DND-41 (cell line): Measurements from ENCODE around the gene UBE2QL1.

ENCODE experiments used
- ATAC-seq: fragments of 200-7000 bp; cut with Tn5 transposase; 3 replicates; pipeline ENCODE4 v1.9.1; 2021; ENCODE audit warnings: low read depth; ENCODE audit not compliant: insufficient read depth
- DNase-seq: peaks from one replicate; pipeline ENCODE4 v3.0.0-alpha.2; 2020
- H2AFZ ChIP-seq: 2 replicates; pipeline ENCODE4 v1.6.0; 2012; ENCODE audit warnings: low read depth, low read length
- H3K27ac ChIP-seq: 2 replicates; pipeline ENCODE4 v1.5.1; 2012; ENCODE audit warnings: low read length, inconsistent platforms
- H3K27me3 ChIP-seq: fragments of 200-600 bp; sonication (generic); 2 replicates; pipeline ENCODE4 v1.6.0; 2012; ENCODE audit warnings: low read length, mild to moderate bottlenecking, inconsistent platforms; ENCODE audit not compliant: insufficient read depth, poor library complexity
- H3K36me3 ChIP-seq: 2 replicates; pipeline ENCODE4 v1.5.1; 2012; ENCODE audit warnings: low read length, inconsistent platforms; ENCODE audit not compliant: insufficient read depth
- H3K4me1 ChIP-seq: 2 replicates; pipeline ENCODE4 v1.5.1; 2012; ENCODE audit warnings: mild to moderate bottlenecking, low read length; ENCODE audit not compliant: insufficient read depth
- H3K4me2 ChIP-seq: 2 replicates; pipeline ENCODE4 v1.6.0; 2012; ENCODE audit warnings: mild to moderate bottlenecking, moderate library complexity, low read length, inconsistent platforms; ENCODE audit not compliant: insufficient read depth
- H3K4me3 ChIP-seq, 2 experiments: fragments of 200-600 bp in 1 of 2; shearing (Covaris generic) in 1 of 2; 2 replicates each; pipeline ENCODE4 v1.5.1; 2012 to 2016; ENCODE audit warnings: inconsistent platforms in 2 of 2, low read length in 2 of 2, mild to moderate bottlenecking in 2 of 2, low read depth in 1 of 2, moderate library complexity in 1 of 2
- H3K79me2 ChIP-seq: 2 replicates; pipeline ENCODE4 v1.6.0; 2012; ENCODE audit warnings: low read length, inconsistent platforms; ENCODE audit not compliant: insufficient read depth
- H3K9ac ChIP-seq: 2 replicates; pipeline ENCODE4 v1.6.0; 2012; ENCODE audit warnings: low read depth, mild to moderate bottlenecking, inconsistent platforms, low read length, moderate library complexity
- H3K9me3 ChIP-seq: 2 replicates; pipeline ENCODE4 v1.5.1; 2012; ENCODE audit warnings: low read length, moderate library complexity, mild to moderate bottlenecking, inconsistent platforms; ENCODE audit not compliant: insufficient read depth, severe bottlenecking
- H4K20me1 ChIP-seq: 2 replicates; pipeline ENCODE4 v1.6.0; 2012; ENCODE audit warnings: low read length; ENCODE audit not compliant: insufficient read depth
- CTCF ChIP-seq: IDR thresholded peaks from 2 replicates; pipeline ENCODE4 v1.5.1; 2012; ENCODE audit warnings: borderline replicate concordance, low read length, moderate library complexity, mild to moderate bottlenecking; ENCODE audit not compliant: poor library complexity, severe bottlenecking; ENCODE audit errors: extremely low read depth
- EZH2 ChIP-seq: IDR thresholded peaks from 3 replicates; pipeline ENCODE4 v1.6.1; 2012; ENCODE audit warnings: borderline replicate concordance, low read depth, mild to moderate bottlenecking, moderate library complexity, low read length, inconsistent platforms; ENCODE audit not compliant: severe bottlenecking

The UBE2QL1 gene

GRCh38 chr5:6430418-6431028 is 18.1 kb upstream of the UBE2QL1 start:
- Histone ChIP-seq H3K79me2 (no peaks in the 10 kb centered on the region), H3K4me1 (no peaks in the 10 kb centered on the region), H3K4me2 (no peak overlapping the region), H3K27ac (no peak overlapping the region), H3K4me3 (no peak overlapping the region), H3K9ac (no peak overlapping the region), H3K9me3 (no peaks in the 10 kb centered on the region), H4K20me1 (no peaks in the 10 kb centered on the region), H3K27me3 (no peaks in the 10 kb centered on the region), H2AFZ (no peak overlapping the region), H3K36me3 (no peaks in the 10 kb centered on the region)
- ATAC-seq (no peak), DNase-seq (no peak)
- TF ChIP-seq EZH2 = no peak
- no peak for TF ChIP-seq CTCF

- H3K27me3 ChIP-seq = no peaks in the 10 kb centered on the region
- TF ChIP-seq EZH2 (no peak), CTCF (no peak)
- H4K20me1 ChIP-seq = no peaks in the 10 kb centered on the region
- no peak for DNase-seq
- no peak for ATAC-seq
- no peaks in the 10 kb centered on the region for H3K79me2 ChIP-seq
- no peak overlapping the region for H2AFZ ChIP-seq
- no peaks in the 10 kb centered on the region for H3K4me1 ChIP-seq
- H3K4me2 ChIP-seq = no peak overlapping the region
- H3K36me3 ChIP-seq = no peaks in the 10 kb centered on the region
- H3K4me3 ChIP-seq = no peak overlapping the region
- H3K9ac ChIP-seq = no peak overlapping the region
- no peak overlapping the region for H3K27ac ChIP-seq
- no peaks in the 10 kb centered on the region for H3K9me3 ChIP-seq
Measured at GRCh38 chr5:6431214-6432195, 17.2 kb upstream of the UBE2QL1 start.

GRCh38 chr5:6432206-6432605 is 16.5 kb upstream of the UBE2QL1 start:
- DNase-seq = no peak
- H3K9me3 ChIP-seq = no peaks in the 10 kb centered on the region
- H3K4me3 ChIP-seq = no peak overlapping the region
- no peaks in the 10 kb centered on the region for H3K4me1 ChIP-seq
- no peaks in the 10 kb centered on the region for H3K36me3 ChIP-seq
- no peaks in the 10 kb centered on the region for H3K79me2 ChIP-seq
- H3K9ac ChIP-seq = no peak overlapping the region
- no peaks in the 10 kb centered on the region for H3K27me3 ChIP-seq
- H2AFZ ChIP-seq = no peak overlapping the region
- TF ChIP-seq EZH2 (no peak), CTCF (no peak)
- ATAC-seq = no peak
- no peak overlapping the region for H3K27ac ChIP-seq
- no peaks in the 10 kb centered on the region for H4K20me1 ChIP-seq
- no peak overlapping the region for H3K4me2 ChIP-seq
